ENCODE measurements around the gene ZNF580.

DNA sequence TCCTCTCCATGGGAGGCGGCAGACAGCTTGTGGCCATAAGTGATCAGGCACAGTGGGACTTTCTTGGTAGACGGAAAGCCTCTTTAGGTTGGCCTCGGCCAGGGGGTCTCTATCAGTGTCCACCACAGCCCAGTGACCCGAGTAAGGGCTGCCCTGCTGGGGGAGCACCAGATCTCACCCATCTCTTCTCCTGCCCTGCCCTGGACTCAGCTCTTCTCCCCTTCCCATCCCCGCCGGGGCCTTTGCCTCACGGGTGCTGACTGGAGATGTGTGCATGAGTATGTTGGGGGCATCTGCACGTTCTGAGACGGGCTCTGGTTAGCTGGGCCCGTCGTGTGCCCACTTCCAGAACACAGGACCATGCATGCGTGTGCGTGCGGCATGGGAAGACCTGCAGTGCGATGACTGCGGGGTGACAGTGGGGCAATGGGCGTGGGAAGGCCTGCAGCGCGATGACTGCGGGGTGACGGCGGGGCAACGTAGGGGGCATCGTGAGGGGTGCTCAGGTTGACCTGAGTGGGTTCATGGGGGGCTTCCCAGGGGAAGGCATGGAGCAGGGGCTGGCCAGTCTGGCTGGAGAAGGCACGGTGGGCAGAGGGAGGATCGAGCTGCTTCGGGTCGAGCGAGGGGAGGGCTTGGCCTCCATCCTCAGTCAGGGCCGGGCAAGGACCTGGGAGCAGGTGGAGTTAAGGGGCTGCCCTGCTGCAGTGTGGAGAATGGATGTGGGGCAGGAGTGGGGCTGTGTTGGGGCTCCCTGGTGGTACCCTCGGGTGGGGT lies 50.2 kb downstream of the ZNF580 start:
- TF ChIP-seq, protein P1, sequence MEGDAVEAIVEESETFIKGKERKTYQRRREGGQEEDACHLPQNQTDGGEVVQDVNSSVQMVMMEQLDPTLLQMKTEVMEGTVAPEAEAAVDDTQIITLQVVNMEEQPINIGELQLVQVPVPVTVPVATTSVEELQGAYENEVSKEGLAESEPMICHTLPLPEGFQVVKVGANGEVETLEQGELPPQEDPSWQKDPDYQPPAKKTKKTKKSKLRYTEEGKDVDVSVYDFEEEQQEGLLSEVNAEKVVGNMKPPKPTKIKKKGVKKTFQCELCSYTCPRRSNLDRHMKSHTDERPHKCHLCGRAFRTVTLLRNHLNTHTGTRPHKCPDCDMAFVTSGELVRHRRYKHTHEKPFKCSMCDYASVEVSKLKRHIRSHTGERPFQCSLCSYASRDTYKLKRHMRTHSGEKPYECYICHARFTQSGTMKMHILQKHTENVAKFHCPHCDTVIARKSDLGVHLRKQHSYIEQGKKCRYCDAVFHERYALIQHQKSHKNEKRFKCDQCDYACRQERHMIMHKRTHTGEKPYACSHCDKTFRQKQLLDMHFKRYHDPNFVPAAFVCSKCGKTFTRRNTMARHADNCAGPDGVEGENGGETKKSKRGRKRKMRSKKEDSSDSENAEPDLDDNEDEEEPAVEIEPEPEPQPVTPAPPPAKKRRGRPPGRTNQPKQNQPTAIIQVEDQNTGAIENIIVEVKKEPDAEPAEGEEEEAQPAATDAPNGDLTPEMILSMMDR (conservative IDR thresholded peaks at IDR 0.05; ENCODE audit: low read length), result no peak
- TF ChIP-seq EZH2phosphoT487 (IDR thresholded peaks at IDR 0.05; ENCODE audit: borderline replicate concordance), result no peak

Data from Loucy (cell line).